IMR-90 (cell line): ENCODE measurements around the gene AGGF1.

Source experiments
- CHD1 ChIP-seq: IDR thresholded peaks from 2 replicates; pipeline ENCODE4 v1.6.1; 2012; ENCODE audit warnings: low read depth, low read length, improper control_type of control experiment
- CTCF ChIP-seq: conservative IDR thresholded peaks from 2 replicates; pipeline ENCODE4 v1.5.1; 2012; ENCODE audit warnings: mild to moderate bottlenecking, low read depth, low read length, improper control_type of control experiment
- POLR2A ChIP-seq: IDR thresholded peaks from 2 replicates; pipeline ENCODE4 v1.6.1; 2012; ENCODE audit warnings: mild to moderate bottlenecking, low read depth, low read length
- RAD21 ChIP-seq: IDR thresholded peaks from 2 replicates; pipeline ENCODE4 v1.6.1; 2012; ENCODE audit warnings: low read length, improper control_type of control experiment
- RCOR1 ChIP-seq: IDR thresholded peaks from 2 replicates; pipeline ENCODE4 v1.6.1; 2012; ENCODE audit warnings: mild to moderate bottlenecking, low read length, improper control_type of control experiment; ENCODE audit not compliant: insufficient replicate concordance
- RFX5 ChIP-seq: IDR thresholded peaks from 2 replicates; pipeline ENCODE4 v1.8.0; 2012; ENCODE audit warnings: low read depth, mild to moderate bottlenecking, low read length, moderate library complexity

GRCh38 chr5:77031891-77032290 is 1.7 kb downstream of the AGGF1 start:
- TF ChIP-seq CHD1 (no peak), CTCF (no peak), POLR2A (no peak), RCOR1 (no peak), RAD21 (no peak), RFX5 (no peak)
